SK-N-SH treated with all-trans-retinoic acid at 6 μM for 48 hours (cell line): ENCODE results near the gene INO80C.

Source experiments
- BACH2 ChIP-seq: fragments of 250-450 bp; sonication (Bioruptor Pico); IDR thresholded peaks from 2 replicates; pipeline ENCODE4 v1.9.0; 2021; ENCODE audit warnings: mild to moderate bottlenecking, borderline replicate concordance
- OSR1 ChIP-seq: fragments of 250-450 bp; sonication (Bioruptor Pico); IDR thresholded peaks from 2 replicates; pipeline ENCODE4 v1.8.0; 2022; ENCODE audit warnings: moderate library complexity, mild to moderate bottlenecking, inconsistent platforms
- PATZ1 ChIP-seq: fragments of 250-450 bp; sonication (Bioruptor Pico); IDR thresholded peaks from 2 replicates; pipeline ENCODE4 v1.8.0; 2020; ENCODE audit warnings: mild to moderate bottlenecking, moderate library complexity, borderline replicate concordance
- TOX ChIP-seq: fragments of 250-450 bp; sonication (Bioruptor Pico); IDR thresholded peaks from 2 replicates; pipeline ENCODE4 v1.8.0; 2021; ENCODE audit warnings: mild to moderate bottlenecking, moderate library complexity, borderline replicate concordance
- ZC3H10 ChIP-seq: fragments of 250-450 bp; sonication (Bioruptor Pico); IDR thresholded peaks from 2 replicates; pipeline ENCODE4 v1.5.1; 2021; ENCODE audit warnings: mild to moderate bottlenecking, moderate library complexity

DNA sequence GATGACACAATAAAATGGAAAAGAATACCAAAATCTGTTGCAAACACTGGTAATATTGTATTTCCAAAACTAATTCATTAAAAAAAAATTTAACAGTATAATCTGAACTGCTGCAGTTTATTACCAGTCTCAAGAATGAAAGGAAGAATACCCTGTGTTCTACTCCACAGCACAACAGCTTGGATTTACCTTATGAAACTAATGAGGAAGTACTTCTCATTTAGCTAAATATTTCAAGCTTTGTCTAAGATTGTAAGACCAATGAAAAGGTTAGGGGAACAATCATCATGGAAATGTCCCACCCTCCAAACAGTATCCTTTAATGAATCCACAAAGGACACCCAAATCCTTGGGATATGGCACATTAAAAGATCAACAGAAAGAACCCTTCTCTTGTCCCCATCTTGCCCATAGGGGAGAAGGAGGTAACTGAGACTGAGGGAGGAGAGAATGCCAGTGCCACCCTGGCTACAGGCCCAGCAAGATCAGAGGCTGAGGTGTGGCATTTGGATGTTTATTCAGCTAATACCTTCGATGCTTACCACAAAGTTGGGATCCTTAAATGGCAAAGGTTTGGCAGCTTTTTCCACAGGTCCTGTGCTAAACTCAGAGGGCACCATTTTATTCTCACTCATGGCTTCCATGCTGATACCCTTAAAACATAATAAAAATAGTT, 17.7 kb downstream of the INO80C start:
- no peak for TF ChIP-seq BACH2 (CRISPR knock-in tag)
- TF ChIP-seq TOX (CRISPR knock-in tag), result no peak
- no peak for TF ChIP-seq OSR1
- TF ChIP-seq PATZ1 (CRISPR knock-in tag), result no peak
- no peak for TF ChIP-seq ZC3H10 (CRISPR knock-in tag)
